Endothelial cell of umbilical vein (primary cell): Measurements from ENCODE around the gene RHCE. TPM values are rescaled to one million over a fixed set of nuclear protein-coding genes. Genes with fewer than 3 reads are reported as not detected.

Experiments
- BruUV-seq: library from RNA; stranded (reverse); fragments of 400-500 nt; replicated peaks from 2 replicates; lab custom pipeline; 2021; lab: Mats Ljungman, UMichigan
- CTCF ChIA-PET: fragments of 300-600, 350-600 bp; sonication (Branson Sonifier 250); formaldehyde crosslinking; loops from one replicate; lab custom pipeline; 2021; ENCODE audit warnings: antibody characterized with exemption, inconsistent platforms; lab: Charles Lee
- POLR2A ChIA-PET: fragments of 300-600, 350-600 bp; sonication (Branson Sonifier 250); formaldehyde crosslinking; loops from one replicate; lab custom pipeline; 2021; ENCODE audit warnings: antibody characterized with exemption, inconsistent platforms; lab: Charles Lee
- DNase-seq: peaks from one replicate; pipeline ENCODE4 v3.0.0-alpha.2; 2011; ENCODE audit warnings: low read depth, low spot score
- FAIRE-seq: peaks from 2 replicates; lab custom pipeline; 2011; peaks lifted over from hg19 to GRCh38; lab: Jason Lieb, UNC
- H2AFZ ChIP-seq: 2 replicates; pipeline ENCODE4 v1.6.0; 2012; ENCODE audit warnings: low read depth, low read length, control low read depth, inconsistent platforms
- H3K27ac ChIP-seq: 2 replicates; pipeline ENCODE4 v1.5.1; 2011; ENCODE audit warnings: low read depth, mild to moderate bottlenecking, control low read depth, low read length, moderate library complexity; ENCODE audit not compliant: insufficient read depth
- H3K27me3 ChIP-seq, 2 experiments: 2 replicates each; pipeline versions ENCODE4 v1.6.0 to v1.6.1; 2011; ENCODE audit warnings: low read length in 2 of 2, mixed read lengths in 1 of 2; ENCODE audit not compliant: control insufficient read depth in 2 of 2, insufficient read depth in 2 of 2
- H3K36me3 ChIP-seq, 2 experiments: 2 replicates in 1 of 2; 3 replicates in 1 of 2; pipeline ENCODE4 v1.5.1; 2011; ENCODE audit warnings: low read length in 2 of 2, mild to moderate bottlenecking in 1 of 2, moderate library complexity in 1 of 2; ENCODE audit not compliant: control insufficient read depth in 2 of 2, insufficient read depth in 2 of 2; ENCODE audit errors: extremely low read depth in 1 of 2
- H3K4me1 ChIP-seq: 3 replicates; pipeline ENCODE4 v1.5.1; 2011; ENCODE audit warnings: mild to moderate bottlenecking, low read length; ENCODE audit not compliant: control insufficient read depth, insufficient read depth; ENCODE audit errors: extremely low read depth
- H3K4me2 ChIP-seq: 2 replicates; pipeline ENCODE4 v1.6.1; 2011; ENCODE audit warnings: low read length, control low read depth, mixed read lengths; ENCODE audit not compliant: insufficient read depth
- H3K4me3 ChIP-seq, 3 experiments: fragments of 200-600 bp in 1 of 3; sonication (generic), shearing (Covaris generic) in 1 of 3; replicated peaks in 1 of 3; 2 replicates each; pipeline ENCODE4 v1.5.1; 2011 to 2016; ENCODE audit warnings: control low read depth in 3 of 3, low read length in 3 of 3, mild to moderate bottlenecking in 2 of 3, inconsistent platforms in 1 of 3, low read depth in 1 of 3, moderate library complexity in 1 of 3; ENCODE audit not compliant: insufficient read depth in 1 of 3
- H3K79me2 ChIP-seq: 2 replicates; pipeline ENCODE4 v1.6.0; 2012; ENCODE audit warnings: low read length, inconsistent platforms; ENCODE audit not compliant: control insufficient read depth, insufficient read depth
- H3K9ac ChIP-seq: replicated peaks from 2 replicates; pipeline ENCODE3; 2011; ENCODE audit warnings: low read length, control low read depth; ENCODE audit not compliant: insufficient read depth; ENCODE audit errors: extremely low read depth
- H3K9me1 ChIP-seq: replicated peaks from 3 replicates; pipeline ENCODE4 v1.6.0; 2011; ENCODE audit warnings: mild to moderate bottlenecking, low read length; ENCODE audit not compliant: control insufficient read depth, insufficient read depth; ENCODE audit errors: extremely low read depth
- H3K9me3 ChIP-seq: replicated peaks from 2 replicates; pipeline ENCODE4 v1.5.1; 2012; ENCODE audit warnings: low read length, inconsistent platforms; ENCODE audit not compliant: control insufficient read depth, insufficient read depth
- H4K20me1 ChIP-seq: replicated peaks from 2 replicates; pipeline ENCODE3; 2011; ENCODE audit warnings: mild to moderate bottlenecking, low read length; ENCODE audit not compliant: control insufficient read depth, insufficient read depth; ENCODE audit errors: extremely low read depth
- EZH2 ChIP-seq: IDR thresholded peaks from 2 replicates; pipeline ENCODE4 v1.6.1; 2012; ENCODE audit warnings: borderline replicate concordance, low read depth, mild to moderate bottlenecking, moderate library complexity, low read length, inconsistent platforms; ENCODE audit not compliant: severe bottlenecking
- FOS ChIP-seq: IDR thresholded peaks from 2 replicates; pipeline ENCODE4 v1.6.1; 2011; ENCODE audit warnings: mild to moderate bottlenecking, low read length, moderate library complexity, borderline replicate concordance; ENCODE audit not compliant: insufficient read depth
- GATA2 ChIP-seq: IDR thresholded peaks from 2 replicates; pipeline ENCODE4 v1.7.0; 2011; ENCODE audit warnings: low read depth, mild to moderate bottlenecking, moderate library complexity, mixed read lengths, low read length; ENCODE audit not compliant: insufficient read length, insufficient read depth
- MYC ChIP-seq: IDR thresholded peaks from one replicate; pipeline ENCODE4 v1.6.1; 2011; ENCODE audit warnings: mild to moderate bottlenecking, low read depth, low read length
- POLR2A ChIP-seq: IDR thresholded peaks from 2 replicates; pipeline ENCODE4 v1.6.1; 2012; ENCODE audit warnings: low read depth, mild to moderate bottlenecking, control low read depth, low read length
- POLR2AphosphoS5 ChIP-seq: IDR thresholded peaks from 2 replicates; pipeline ENCODE4 v1.6.1; 2012; ENCODE audit warnings: low read depth, mild to moderate bottlenecking, control low read depth, low read length, moderate library complexity; ENCODE audit not compliant: insufficient read depth
- dilution Hi-C: fragments of 300-500 bp; cut with MboI; formaldehyde crosslinking; loops from one replicate; pipeline ENCODE4 v1.15.0; 2019; ENCODE audit warnings: low sequenced_read_pairs; ENCODE audit not compliant: extremely low pct_ligation_motif_present
- intact Hi-C: fragments of 100-400 bp; cut with micrococcal nuclease; formaldehyde crosslinking; loops from one replicate; pipeline ENCODE4 v1.10.0; 2022
- polyA plus RNA-seq, 4 experiments: library from polyadenylated mRNA; depleted of rRNA in 3 of 4; stranded (reverse) in 3 of 4; unstranded in 1 of 4; fragments of >200 nt; gene quantifications; 2 replicates each; pipeline versions ENCODE4 v1.2.1 to v1.2.3, GENCODE V29; 2011 to 2012; ENCODE audit warnings: missing spikeins in 1 of 4
- total RNA-seq: library from RNA; stranded (reverse); gene quantifications from 2 replicates; pipeline ENCODE4 v1.2.3, GENCODE V29; 2021
- TF ChIP-seq, protein P1 (sequence below), 2 donors: IDR thresholded peaks; 1 replicate in 1 of 2; 2 replicates in 1 of 2; pipeline ENCODE4 v1.5.1; 2011; ENCODE audit warnings: low read length in 2 of 2, mild to moderate bottlenecking in 2 of 2, moderate library complexity in 2 of 2, control low read depth in 1 of 2, inconsistent platforms in 1 of 2, low read depth in 1 of 2; ENCODE audit not compliant: insufficient read depth in 1 of 2; ENCODE audit errors: extremely low read depth in 1 of 2
- TF ChIP-seq, protein P2 (sequence below): IDR thresholded peaks from 2 replicates; pipeline ENCODE4 v1.6.1; 2011; ENCODE audit not compliant: insufficient read depth, insufficient read length

The RHCE gene
- total and polyA plus RNA-seq, 2 donors (not counting 3 experiments of a cell fraction or from before 2014, with no cell fraction given) = 0.07 TPM; not detected in 1

DNA sequence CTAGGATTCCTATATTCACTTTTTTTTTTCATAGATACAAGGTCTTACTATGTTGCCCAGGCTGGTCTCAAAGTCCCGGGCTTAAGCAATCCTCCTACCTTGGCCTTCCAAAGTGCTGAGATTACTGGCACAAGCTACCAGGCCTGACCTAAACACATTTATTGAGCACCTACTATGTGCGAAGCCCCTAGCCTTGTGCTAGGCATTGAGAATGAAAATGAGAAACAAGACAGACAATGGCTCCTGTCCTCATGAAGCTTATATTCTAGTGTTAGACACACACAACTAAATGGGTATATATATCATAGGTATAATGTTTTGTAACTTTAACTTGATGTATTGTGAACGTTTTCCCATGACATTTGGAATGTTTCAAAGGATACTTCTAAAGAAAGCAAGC, 71.0 kb downstream of the RHCE start:
- Histone ChIP-seq H3K9me3 (no peaks in the 10 kb centered on the region), H3K27me3 (no peaks in the 10 kb centered on the region), H3K4me3 (no peak overlapping the region), H3K27ac (no peak overlapping the region), H2AFZ (no peak overlapping the region), H3K36me3 (peaks cover 7 to 11% of the 10 kb centered on the region in 2 experiments), H3K9me1 (no peaks in the 10 kb centered on the region), H3K4me1 (no peaks in the 10 kb centered on the region), H4K20me1 (peaks cover 4% of the 10 kb centered on the region), H3K79me2 (peaks cover 12% of the 10 kb centered on the region), H3K9ac (no peak overlapping the region), H3K4me2 (no peak overlapping the region)
- dilution Hi-C loops = no loop called here
- intact Hi-C loops = no loop called here
- no TSS peak for BruUV-seq
- TF ChIP-seq, protein P1, sequence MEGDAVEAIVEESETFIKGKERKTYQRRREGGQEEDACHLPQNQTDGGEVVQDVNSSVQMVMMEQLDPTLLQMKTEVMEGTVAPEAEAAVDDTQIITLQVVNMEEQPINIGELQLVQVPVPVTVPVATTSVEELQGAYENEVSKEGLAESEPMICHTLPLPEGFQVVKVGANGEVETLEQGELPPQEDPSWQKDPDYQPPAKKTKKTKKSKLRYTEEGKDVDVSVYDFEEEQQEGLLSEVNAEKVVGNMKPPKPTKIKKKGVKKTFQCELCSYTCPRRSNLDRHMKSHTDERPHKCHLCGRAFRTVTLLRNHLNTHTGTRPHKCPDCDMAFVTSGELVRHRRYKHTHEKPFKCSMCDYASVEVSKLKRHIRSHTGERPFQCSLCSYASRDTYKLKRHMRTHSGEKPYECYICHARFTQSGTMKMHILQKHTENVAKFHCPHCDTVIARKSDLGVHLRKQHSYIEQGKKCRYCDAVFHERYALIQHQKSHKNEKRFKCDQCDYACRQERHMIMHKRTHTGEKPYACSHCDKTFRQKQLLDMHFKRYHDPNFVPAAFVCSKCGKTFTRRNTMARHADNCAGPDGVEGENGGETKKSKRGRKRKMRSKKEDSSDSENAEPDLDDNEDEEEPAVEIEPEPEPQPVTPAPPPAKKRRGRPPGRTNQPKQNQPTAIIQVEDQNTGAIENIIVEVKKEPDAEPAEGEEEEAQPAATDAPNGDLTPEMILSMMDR (IDR thresholded peaks at IDR 0.05; ENCODE audit: extremely low read depth in 1 of 2, insufficient read depth in 1 of 2, low read depth in 1 of 2, low read length in 2 of 2) = no peak
- TF ChIP-seq MYC (no peak), GATA2 (no peak), FOS (no peak), EZH2 (no peak), POLR2A (no peak)
- ChIA-PET POLR2A (no interaction called here), CTCF (no interaction called here)
- DNase-seq (no peak), FAIRE-seq (no peak)

DNA sequence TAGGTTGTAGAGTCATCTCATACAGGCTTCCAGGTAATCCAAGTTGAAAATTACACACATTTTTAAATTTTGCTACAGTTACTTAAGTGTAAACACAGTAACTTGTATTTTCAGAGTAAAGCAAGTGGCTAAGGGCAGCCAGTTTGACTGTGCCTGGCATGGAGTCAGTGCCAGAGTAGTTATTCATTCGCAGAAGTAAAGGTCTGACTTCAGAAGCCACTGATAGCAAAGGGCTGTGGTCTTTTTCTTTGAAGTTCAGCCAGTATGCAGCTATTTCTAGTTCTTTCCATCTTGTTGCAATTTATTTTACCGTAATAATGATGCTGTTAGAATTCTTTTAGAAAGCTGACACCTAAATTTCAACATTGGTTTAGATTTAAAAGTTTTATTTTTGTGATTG, 73.1 kb downstream of the RHCE start:
- Histone ChIP-seq H3K9ac (no peak overlapping the region), H3K27ac (no peak overlapping the region), H3K4me2 (no peak overlapping the region), H3K27me3 (no peaks in the 10 kb centered on the region), H4K20me1 (peaks cover 2% of the 10 kb centered on the region), H3K4me1 (no peaks in the 10 kb centered on the region), H3K9me3 (no peaks in the 10 kb centered on the region), H3K4me3 (no peak overlapping the region), H3K79me2 (peaks cover 27% of the 10 kb centered on the region), H3K9me1 (no peaks in the 10 kb centered on the region), H2AFZ (no peak overlapping the region), H3K36me3 (peaks cover 4 to 6% of the 10 kb centered on the region in 2 experiments)
- peak; percentile 40 for FAIRE-seq
- intact Hi-C loops (no loop called here), dilution Hi-C loops (no loop called here)
- TF ChIP-seq, protein P1 (IDR thresholded peaks at IDR 0.05; ENCODE audit: extremely low read depth in 1 of 2, insufficient read depth in 1 of 2, low read depth in 1 of 2, low read length in 2 of 2) = no peak
- TF ChIP-seq, protein P2, sequence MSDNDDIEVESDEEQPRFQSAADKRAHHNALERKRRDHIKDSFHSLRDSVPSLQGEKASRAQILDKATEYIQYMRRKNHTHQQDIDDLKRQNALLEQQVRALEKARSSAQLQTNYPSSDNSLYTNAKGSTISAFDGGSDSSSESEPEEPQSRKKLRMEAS = no peak
- no peak for TF ChIP-seq POLR2AphosphoS5
- TF ChIP-seq EZH2 = no peak
- no peak for TF ChIP-seq FOS
- no TSS peak for BruUV-seq
- ChIA-PET CTCF (interaction anchor here (1.7 kb wide), 1 partner anchor 11 kb away, joined by 3 read pairs; no protein-coding TSS in a partner anchor), POLR2A (no interaction called here)
- no peak for DNase-seq
